ENCODE data around the gene ENPEP.

Gene ENPEP

GRCh38 chr4:110609044-110609750 lies 133.2 kb downstream of the ENPEP start:
- Histone ChIP-seq H3K4me2 (no peak overlapping the region), H3K4me1 (no peaks in the 10 kb centered on the region)

DNA sequence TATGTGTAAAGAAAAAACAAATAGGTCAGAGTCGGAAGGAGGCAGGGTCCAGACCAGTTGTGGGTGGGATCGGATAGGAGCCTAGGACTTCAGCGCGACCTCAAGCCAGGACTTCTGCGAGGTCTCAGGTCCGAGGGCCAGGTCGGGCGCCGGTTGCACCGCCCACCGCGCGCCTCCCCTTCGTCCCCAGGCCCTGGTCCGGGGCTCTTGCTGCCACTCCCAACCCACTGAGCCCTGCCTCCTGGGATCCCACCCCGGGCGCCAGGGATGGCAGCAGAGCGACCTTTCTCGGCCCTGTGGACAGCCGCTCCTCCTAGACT lies 134.6 kb downstream of the ENPEP start:
- Histone ChIP-seq H3K9me3 (replicated peaks in 1 of 11) (peaks cover 39 to 46% (median 45%) of the 10 kb centered on the region in 11 experiments), H3K4me2 (no peak overlapping the region), H3K4me3 (no peak overlapping the region), H4K20me1 (0 out of 22 replicates have a peak, but pooled peaks cover 0 to 2% (median 0%) of the 10 kb centered on the region in 11 experiments), H3K27me3 (peaks cover 48 to 67% (median 55%) of the 10 kb centered on the region in 11 experiments), H3K9ac (no peak overlapping the region), H3K27ac (no peak overlapping the region), H3K4me1 (no peaks in the 10 kb centered on the region), H3K36me3 (no peaks in the 10 kb centered on the region; a peak in 1 of 22 replicates)
- TF ChIP-seq Cebpa-rat (IDR thresholded peaks at IDR 0.05), result no peak

More at GRCh38 chr4:110609044-110609750, 133.2 kb downstream of the ENPEP start:
- Histone ChIP-seq H4K20me1 (no peaks in the 10 kb centered on the region), H3K27ac (no peak overlapping the region), H3K9me3 (replicated peaks in 1 of 11) (peaks cover 25 to 33% (median 32%) of the 10 kb centered on the region in 11 experiments), H3K4me3 (no peak overlapping the region), H3K27me3 (peaks cover 34 to 53% (median 41%) of the 10 kb centered on the region in 11 experiments), H3K9ac (no peak overlapping the region), H3K36me3 (no peaks in the 10 kb centered on the region; a peak in 1 of 22 replicates)
- TF ChIP-seq Cebpa-rat (IDR thresholded peaks at IDR 0.05), result no peak

GRCh38 chr4:110610940-110611831 lies 135.2 kb downstream of the ENPEP start:
- Histone ChIP-seq H3K4me1 (no peaks in the 10 kb centered on the region), H3K27me3 (peaks cover 54 to 73% (median 61%) of the 10 kb centered on the region in 11 experiments), H4K20me1 (peaks cover 0 to 7% (median 0%) of the 10 kb centered on the region in 11 experiments; a peak in 1 of 22 replicates), H3K27ac (no peak overlapping the region), H3K4me2 (no peak overlapping the region), H3K9ac (no peak overlapping the region), H3K36me3 (no peaks in the 10 kb centered on the region; a peak in 1 of 22 replicates), H3K9me3 (replicated peaks in 1 of 11) (peaks cover 40 to 52% (median 47%) of the 10 kb centered on the region in 11 experiments), H3K4me3 (no peak overlapping the region)
- no peak for TF ChIP-seq Cebpa-rat (IDR thresholded peaks at IDR 0.05)

DNA sequence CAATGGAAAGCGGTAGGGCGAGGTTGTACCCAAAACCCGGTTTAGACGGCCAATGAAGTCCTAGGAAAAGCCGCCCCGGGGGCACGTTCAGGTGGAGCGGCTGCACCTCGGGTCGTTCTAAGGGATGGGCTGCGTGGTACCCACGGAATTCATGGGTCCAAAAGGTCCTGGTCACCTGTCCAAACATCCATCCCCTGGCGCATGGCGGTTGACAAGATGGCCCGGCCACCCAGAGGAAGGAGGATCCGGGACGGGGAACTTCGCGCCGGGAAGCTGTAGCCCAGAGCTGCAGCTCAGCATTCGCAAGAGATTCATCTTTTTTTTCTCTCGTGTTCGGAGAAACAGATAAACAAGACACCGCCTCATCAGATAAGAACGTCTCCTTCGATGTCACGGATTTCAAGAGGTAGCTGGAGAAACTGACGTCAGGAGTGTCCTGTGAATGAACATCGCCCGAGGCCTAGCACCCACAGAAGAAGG lies 136.1 kb downstream of the ENPEP start:
- no peak overlapping the region for H3K9ac ChIP-seq
- H3K27me3 ChIP-seq, result peaks cover 62 to 81% (median 69%) of the 10 kb centered on the region in 11 experiments
- H3K9me3 ChIP-seq (replicated peaks in 1 of 11), result peaks cover 40 to 52% (median 47%) of the 10 kb centered on the region in 11 experiments
- peaks cover 0 to 7% (median 0%) of the 10 kb centered on the region in 11 experiments; a peak in 1 of 22 replicates for H4K20me1 ChIP-seq
- no peaks in the 10 kb centered on the region; a peak in 1 of 22 replicates for H3K36me3 ChIP-seq
- TF ChIP-seq Cebpa-rat (IDR thresholded peaks at IDR 0.05), result no peak
- no peak overlapping the region for H3K27ac ChIP-seq
- no peak overlapping the region for H3K4me3 ChIP-seq
- no peaks in the 10 kb centered on the region for H3K4me1 ChIP-seq
- no peak overlapping the region for H3K4me2 ChIP-seq

GRCh38 chr4:110612631-110613269 lies 136.8 kb downstream of the ENPEP start:
- Histone ChIP-seq H3K9ac (no peak overlapping the region), H4K20me1 (peaks cover 0 to 7% (median 0%) of the 10 kb centered on the region in 11 experiments; a peak in 1 of 22 replicates), H3K4me2 (no peak overlapping the region), H3K4me3 (no peak overlapping the region), H3K9me3 (replicated peaks in 1 of 11) (peaks cover 40 to 52% (median 48%) of the 10 kb centered on the region in 11 experiments), H3K36me3 (no peaks in the 10 kb centered on the region; a peak in 1 of 22 replicates), H3K27ac (no peak overlapping the region), H3K4me1 (no peaks in the 10 kb centered on the region), H3K27me3 (peaks cover 70 to 89% (median 77%) of the 10 kb centered on the region in 11 experiments)
- TF ChIP-seq Cebpa-rat (IDR thresholded peaks at IDR 0.05), result no peak

GRCh38 chr4:110613745-110614144 lies 137.8 kb downstream of the ENPEP start:
- Histone ChIP-seq H3K9ac (no peak overlapping the region), H4K20me1 (peaks cover 0 to 7% (median 0%) of the 10 kb centered on the region in 11 experiments; a peak in 2 of 22 replicates), H3K4me3 (no peak overlapping the region), H3K4me2 (no peak overlapping the region), H3K27ac (no peak overlapping the region), H3K9me3 (replicated peaks in 1 of 11) (peaks cover 48 to 61% (median 58%) of the 10 kb centered on the region in 11 experiments), H3K36me3 (no peaks in the 10 kb centered on the region; a peak in 1 of 22 replicates), H3K27me3 (peaks cover 80 to 99% (median 87%) of the 10 kb centered on the region in 11 experiments), H3K4me1 (no peaks in the 10 kb centered on the region)
- no peak for TF ChIP-seq Cebpa-rat (IDR thresholded peaks at IDR 0.05)

DNA sequence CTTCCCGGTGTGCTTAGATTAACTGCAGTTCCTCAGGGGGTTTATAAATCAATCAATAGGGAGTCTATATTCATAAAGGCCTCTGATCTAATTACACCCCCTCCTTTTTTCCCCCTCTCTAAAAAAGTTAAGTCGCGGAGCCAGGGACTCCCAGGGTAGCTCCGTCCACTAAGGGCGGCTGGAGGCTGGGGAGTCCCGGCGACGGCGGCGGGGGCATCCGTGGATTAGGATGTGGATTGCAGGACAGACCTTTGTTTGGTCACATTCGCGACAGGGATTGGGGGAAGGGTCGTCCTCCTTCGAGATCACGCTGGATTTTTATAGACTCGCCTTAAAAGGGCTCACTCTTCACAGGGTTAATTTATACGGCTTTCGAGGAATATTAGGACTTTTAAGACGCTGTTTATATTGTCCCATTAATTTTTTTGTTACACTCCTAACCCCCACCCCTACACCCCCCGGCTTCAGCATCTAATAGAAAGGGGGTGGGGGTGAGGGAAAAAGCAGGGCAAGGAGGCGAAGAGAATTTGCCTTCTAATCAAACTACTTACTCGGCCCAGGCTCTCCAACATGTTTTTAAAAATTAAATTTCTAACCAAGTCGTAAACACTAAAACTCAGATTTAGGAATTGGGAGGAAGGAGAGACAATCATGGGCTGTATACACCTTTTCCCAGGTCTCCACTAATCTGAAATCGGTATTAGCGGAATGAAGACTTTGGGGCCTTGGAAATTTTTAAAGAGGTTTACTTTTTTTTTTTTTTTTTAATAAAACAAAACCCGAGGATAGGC lies 138.4 kb downstream of the ENPEP start:
- Histone ChIP-seq H3K27me3 (peaks cover 86 to 99% (median 93%) of the 10 kb centered on the region in 11 experiments), H3K9ac (no peak overlapping the region), H3K4me1 (no peaks in the 10 kb centered on the region), H3K4me3 (no peak overlapping the region), H3K27ac (no peak overlapping the region), H4K20me1 (peaks cover 0 to 7% (median 0%) of the 10 kb centered on the region in 11 experiments; a peak in 2 of 22 replicates), H3K9me3 (replicated peaks in 1 of 11) (peaks cover 55 to 67% (median 64%) of the 10 kb centered on the region in 11 experiments), H3K4me2 (no peak overlapping the region), H3K36me3 (no peaks in the 10 kb centered on the region; a peak in 2 of 22 replicates)
- no peak for TF ChIP-seq Cebpa-rat (IDR thresholded peaks at IDR 0.05)
